Measurements from ENCODE around the gene FEM1B. TPM values are rescaled to one million over a fixed set of nuclear protein-coding genes. Genes with fewer than 3 reads are reported as not detected.

The FEM1B gene
- total and polyA plus RNA-seq, 2 of the 8 experiments (the other 6 are each of a cell fraction or from before 2014, with no cell fraction given): 36.1 to 83.8 TPM

GRCh38 chr15:68302729-68303128 is 25.2 kb downstream of the FEM1B start (continued):
- TF ChIP-seq SUZ12 (IDR thresholded peaks at IDR 0.05; ENCODE audit: low read length): no peak
- no peak for TF ChIP-seq HDAC2 (IDR thresholded peaks at IDR 0.05; ENCODE audit: borderline replicate concordance in 1 of 2, low read depth in 2 of 2, low read length in 2 of 2)
- TF ChIP-seq GABPA (IDR thresholded peaks at IDR 0.05; ENCODE audit: borderline replicate concordance, insufficient read depth, low read length): no peak
- TF ChIP-seq RNF2 (IDR thresholded peaks at IDR 0.05; ENCODE audit: borderline replicate concordance, low read depth, low read length, missing control alignments, poor library complexity, severe bottlenecking): no peak
- TF ChIP-seq TEAD4 (IDR thresholded peaks at IDR 0.05; ENCODE audit: low read depth, low read length): no peak

Data from H1 (cell line).